Measurements from ENCODE around the gene KIRREL1.

- TF ChIP-seq, protein P1, sequence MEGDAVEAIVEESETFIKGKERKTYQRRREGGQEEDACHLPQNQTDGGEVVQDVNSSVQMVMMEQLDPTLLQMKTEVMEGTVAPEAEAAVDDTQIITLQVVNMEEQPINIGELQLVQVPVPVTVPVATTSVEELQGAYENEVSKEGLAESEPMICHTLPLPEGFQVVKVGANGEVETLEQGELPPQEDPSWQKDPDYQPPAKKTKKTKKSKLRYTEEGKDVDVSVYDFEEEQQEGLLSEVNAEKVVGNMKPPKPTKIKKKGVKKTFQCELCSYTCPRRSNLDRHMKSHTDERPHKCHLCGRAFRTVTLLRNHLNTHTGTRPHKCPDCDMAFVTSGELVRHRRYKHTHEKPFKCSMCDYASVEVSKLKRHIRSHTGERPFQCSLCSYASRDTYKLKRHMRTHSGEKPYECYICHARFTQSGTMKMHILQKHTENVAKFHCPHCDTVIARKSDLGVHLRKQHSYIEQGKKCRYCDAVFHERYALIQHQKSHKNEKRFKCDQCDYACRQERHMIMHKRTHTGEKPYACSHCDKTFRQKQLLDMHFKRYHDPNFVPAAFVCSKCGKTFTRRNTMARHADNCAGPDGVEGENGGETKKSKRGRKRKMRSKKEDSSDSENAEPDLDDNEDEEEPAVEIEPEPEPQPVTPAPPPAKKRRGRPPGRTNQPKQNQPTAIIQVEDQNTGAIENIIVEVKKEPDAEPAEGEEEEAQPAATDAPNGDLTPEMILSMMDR (IDR thresholded peaks at IDR 0.05; ENCODE audit: low read depth, low read length, poor library complexity, severe bottlenecking), result peak; percentile 71
- no peak for TF ChIP-seq EZH2phosphoT487 (IDR thresholded peaks at IDR 0.05; ENCODE audit: borderline replicate concordance, low read length)
Measured at GRCh38 chr1:158117854-158118704, 124.6 kb downstream of the KIRREL1 start.
